Measurements from ENCODE around the gene VAMP2.

The VAMP2 gene

DNA sequence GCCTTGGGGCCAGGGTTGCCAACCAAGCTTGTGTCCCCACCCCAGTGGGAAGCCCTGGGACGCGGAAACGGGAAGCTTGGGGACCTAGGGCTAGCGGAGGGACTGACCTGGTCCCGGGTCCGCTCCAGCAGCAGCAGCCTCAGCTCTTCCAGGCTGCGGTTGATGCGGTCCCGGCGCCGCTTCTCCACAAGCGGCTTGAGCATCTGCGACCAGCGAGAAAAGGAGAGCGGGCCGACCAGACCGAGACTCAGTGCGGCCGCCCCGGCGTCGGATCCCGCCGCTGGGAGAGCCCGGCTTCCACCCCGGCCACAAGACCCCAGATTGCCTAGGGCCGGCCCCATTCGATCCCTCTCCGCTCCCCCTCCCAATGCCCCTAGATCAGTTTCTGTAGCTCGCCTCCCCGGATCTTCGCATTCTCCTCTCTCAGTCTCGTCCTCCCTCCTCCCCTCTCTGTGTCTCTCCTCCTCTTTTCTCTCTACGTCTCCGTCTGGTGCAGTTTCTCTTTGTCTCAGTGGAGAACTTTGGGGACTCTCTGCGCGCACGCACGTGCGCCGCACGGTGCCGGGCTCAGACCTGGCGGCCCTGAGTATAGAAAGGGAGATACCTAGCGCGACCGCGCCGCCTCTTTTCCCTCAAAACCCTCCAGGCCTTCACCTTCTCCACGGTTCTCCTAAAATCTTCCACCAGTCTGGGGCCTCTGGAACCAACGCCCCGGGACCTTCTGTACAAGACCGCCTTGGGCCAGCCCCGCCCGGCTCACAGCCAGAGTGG is 39.6 kb downstream of the VAMP2 start:
- ATAC-seq (no peak), DNase-seq (peak; percentile 48)

DNA sequence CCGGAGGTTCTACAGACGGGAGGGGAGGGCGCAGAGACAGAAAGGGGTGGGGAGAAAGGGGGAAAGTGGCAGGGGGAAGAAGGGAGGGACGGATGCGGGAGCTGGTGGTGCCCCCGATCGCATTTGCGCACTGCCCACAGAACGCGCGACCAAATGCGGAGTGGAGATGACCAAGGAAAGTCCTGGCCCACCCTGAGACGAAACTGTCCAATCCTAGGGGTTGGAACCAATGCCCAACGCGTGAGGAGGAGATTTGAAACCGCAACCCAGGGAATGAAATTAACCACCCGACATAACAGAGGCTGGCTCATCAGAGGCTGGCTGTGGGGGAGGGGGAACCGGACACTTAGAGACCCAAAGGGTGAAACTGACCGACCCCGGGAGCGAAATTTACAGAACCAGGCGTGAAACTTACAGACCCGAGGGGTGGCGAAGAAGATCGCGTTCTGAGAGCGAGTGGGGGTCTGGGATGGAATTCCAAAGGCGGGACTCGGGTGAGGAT is 40.3 kb downstream of the VAMP2 start:
- DNase-seq (peak; percentile 38), ATAC-seq (no peak)

DNA sequence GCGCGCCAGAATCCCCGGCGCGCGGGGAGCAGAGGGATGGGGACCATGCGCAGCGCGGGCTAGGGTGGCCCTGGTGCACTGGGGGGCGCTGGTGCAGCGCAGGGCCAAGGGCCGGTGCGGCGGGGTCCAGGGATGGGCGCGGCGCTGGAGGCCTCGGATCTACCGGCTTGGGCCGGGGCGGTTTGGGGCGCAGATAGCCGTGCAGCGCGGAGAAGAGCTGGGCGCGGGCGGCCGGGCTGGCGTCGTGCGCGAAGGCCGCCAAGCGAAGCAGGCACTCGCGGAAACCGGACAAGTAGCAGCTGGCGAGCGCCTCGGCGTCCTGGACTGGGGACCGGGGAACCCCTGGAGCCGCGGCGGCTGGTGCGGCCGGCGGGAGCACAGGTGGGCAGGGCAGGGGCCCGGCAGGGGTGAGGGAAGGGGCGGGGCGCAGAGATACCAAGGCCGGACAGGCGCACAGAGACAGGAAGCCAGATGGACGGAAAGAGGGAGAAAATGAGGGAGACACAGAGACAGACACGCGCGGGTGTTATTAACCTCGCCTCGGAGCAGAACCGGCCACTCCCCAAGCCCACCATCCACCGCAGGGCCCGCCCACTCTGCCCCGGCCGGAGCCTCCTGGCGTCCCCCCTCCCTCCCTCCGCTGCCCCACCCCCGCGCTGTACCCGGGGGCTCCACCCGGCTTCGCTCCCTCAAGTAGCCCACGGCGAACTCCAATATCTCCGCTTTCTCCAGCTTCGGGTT is 40.9 kb downstream of the VAMP2 start:
- DNase-seq (peak; percentile 81), ATAC-seq (peak; percentile 26)

- DNase-seq (no peak), ATAC-seq (no peak)
Measured at GRCh38 chr17:8121407-8121680, 41.4 kb downstream of the VAMP2 start.

GRCh38 chr17:8120520-8121406 is 42.0 kb downstream of the VAMP2 start:
- DNase-seq (peak; percentile 80), ATAC-seq (no peak)

DNA sequence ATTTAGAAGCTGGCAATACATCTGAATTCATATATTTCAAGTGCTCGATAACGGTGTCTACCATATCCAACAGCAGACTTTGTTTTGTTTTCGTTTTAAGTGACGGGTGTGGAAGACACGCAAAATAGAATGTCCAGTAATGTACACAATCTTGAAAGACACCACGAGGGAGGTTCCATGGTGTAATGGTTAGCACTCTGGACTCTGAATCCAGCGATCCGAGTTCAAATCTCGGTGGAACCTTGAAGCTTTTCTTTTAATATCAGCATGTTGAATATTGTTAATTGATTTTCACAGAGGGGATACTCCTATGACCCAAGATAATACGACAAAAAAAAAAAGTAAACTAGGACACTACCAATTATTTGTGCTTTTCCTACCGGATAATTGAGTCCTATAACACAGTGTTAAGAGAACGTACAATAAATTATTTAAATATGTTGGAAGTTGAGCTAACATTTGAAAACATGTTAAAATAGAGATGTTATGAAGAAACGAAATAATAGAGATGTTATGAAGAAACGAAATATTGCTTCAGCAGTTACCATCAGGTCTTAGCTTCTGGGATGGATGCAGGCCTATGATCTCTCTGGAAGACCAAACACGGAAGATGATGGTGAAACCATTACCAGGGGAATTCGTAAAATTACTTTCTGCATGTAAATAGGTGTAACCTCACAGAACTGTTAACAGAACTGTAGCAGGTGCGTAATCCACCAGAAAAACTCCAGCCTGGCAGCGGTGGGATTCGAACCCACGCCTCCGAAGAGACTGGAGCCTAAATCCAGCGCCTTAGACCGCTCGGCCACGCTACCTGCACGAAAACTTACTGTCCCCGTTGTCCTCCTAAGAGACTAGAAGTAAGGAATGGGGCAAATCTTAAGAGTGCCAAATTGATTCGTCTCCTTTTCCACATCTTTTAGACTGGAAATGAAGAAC is 42.9 kb downstream of the VAMP2 start:
- ATAC-seq (peak; percentile 68), DNase-seq (peak; percentile 91)

DNA sequence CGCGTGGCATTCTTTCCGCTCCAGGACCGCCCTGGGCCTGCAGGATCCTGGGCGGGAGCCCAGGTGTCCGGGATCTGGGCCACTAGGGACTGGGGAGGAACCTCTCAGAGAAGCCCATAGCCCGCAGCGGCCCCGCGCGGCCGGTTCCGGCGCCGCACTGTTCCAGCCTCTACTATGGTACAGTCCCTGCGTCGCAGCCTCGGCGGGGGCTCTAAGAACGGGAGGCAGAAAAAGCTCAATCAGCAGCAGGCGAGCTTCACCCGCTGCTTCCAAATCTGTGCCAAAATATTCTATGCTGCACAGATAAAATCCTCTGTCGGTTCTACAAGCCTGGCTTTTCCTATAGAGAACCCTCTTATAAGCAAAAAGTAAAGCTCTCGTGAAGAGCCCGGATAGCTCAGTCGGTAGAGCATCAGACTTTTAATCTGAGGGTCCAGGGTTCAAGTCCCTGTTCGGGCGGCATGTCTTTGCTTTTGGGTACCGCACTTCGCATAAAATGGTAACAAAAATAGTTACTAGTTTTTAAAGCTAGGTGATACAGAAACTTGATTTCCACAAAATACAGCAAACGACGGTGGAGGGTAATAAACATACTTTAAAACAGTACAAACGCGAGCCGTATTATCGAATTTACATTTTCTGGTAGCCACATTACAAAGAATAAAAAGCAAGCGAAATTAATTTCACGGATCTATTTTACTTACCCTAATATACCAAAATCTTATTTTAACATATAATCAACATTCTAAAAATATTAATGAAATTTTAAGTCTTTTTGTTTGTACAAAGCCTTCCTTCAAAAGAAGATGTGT is 43.8 kb downstream of the VAMP2 start:
- peak; percentile 57 for ATAC-seq
- DNase-seq = peak; percentile 92

- DNase-seq = no peak
- no peak for ATAC-seq
Measured at GRCh38 chr17:8117980-8118768, 44.6 kb downstream of the VAMP2 start, which contains the start of gene ALOXE3. ALOXE3 (minus strand) TSS chr17:8118514; CDS start chr17:8117990, 524 bp downstream.

DNA sequence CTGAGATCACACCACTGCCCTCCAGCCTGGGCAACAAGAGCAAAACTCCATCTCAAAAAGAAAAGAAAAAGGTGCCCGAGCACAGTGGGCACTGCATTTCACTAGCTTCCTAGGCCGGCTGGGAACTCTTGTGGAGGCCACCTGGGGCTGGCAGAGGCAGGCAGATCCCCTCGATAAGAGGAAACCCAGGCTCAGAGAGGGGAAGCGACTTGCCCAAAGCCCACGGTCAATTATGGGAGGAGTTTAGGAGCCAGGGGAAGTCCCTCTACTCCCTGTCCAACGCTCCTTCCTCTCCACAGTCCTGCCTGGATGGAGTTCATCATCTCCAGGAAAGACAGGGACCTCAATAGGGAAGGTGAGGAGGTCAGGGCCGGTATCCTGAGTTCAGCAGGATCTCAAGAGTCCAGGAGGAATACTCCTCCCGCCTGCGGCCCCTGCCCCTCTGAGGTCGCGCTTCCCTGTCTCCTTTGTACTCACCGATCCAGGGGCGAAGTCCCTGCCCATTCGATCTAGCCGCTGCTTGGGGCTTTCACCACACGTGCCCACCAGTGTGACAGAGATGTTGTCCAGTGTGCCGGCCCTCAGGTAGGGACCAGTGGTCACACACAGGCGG is 45.3 kb downstream of the VAMP2 start:
- no peak for DNase-seq
- ATAC-seq = no peak

GRCh38 chr17:8116776-8117175 is 46.0 kb downstream of the VAMP2 start:
- no peak for ATAC-seq
- no peak for DNase-seq

DNA sequence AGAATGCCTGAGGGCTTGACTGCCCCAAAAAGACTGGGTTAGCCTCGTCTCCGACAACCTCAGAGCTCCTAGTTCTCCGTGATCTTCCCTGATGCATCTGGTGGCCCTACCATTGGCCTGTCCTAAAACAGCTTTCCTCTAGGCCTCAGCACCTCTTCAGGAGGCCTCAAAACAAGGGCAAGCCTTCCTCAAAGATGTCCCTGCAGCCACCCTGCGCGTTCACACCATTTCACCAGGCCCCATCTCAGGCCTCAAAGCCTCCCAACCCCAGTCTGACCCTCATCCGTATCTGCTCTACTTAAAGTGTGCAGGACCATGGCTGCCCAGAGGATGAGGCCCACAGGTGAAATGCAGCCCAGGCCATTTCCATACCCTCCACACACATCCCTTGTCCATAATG is 51.8 kb downstream of the VAMP2 start:
- no peak for DNase-seq
- no peak for ATAC-seq

DNA sequence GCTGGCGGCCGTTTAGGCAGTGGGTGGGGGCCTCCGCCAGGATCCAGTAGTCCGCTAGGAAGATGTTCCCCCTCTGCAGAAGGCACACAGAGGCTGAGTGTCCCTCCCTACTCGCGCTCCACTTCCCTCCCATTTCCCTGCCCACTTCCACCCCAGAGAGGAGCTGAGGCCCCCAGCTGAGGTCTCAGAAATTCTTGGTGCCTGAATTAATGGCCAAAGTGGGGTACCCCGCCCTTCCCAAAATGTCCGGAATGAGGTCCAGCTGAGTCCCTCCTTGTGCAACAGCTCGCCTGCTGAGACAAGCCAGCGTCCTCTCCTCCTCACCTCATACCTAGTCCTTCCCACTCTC is 52.3 kb downstream of the VAMP2 start:
- ATAC-seq (no peak), DNase-seq (no peak)

DNA sequence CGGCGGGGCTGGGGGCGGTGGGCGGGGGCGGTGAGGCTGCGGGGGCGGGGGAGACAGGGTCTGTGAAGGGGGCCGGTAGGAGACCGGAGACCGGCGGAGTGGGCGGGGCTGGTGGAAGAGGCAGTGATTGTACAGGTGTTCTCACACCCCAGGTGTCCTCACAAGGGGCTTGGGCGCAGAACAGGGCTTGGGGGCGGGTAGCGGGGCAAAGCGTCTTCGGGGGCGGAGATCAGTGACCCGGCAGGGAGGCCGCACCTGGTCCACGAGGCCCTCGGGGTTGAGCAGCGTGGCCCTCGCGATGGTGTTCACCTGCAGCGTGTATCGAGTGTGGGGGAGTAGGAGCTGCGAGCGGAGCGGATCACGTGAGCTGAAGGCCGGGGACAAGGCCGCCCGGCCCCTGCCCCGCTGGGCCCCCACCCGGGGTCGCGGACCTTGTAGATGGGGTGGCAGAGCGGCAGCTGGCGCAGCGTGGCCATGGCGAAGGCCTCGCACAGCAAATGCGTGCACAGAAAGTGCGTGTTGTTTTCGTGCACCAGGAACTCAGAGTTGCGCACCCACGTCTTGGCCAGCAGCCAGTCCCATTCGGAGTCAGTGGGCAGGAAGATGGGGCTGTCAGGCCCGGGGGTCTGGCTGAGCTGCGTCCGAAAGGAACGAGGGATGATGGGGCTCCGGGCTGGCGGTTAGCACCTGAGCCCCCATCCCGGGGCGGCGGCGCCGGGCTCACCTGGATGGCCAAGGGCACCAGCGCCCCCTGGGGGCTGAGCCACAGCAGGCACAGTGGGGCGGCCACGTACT is 52.9 kb downstream of the VAMP2 start:
- DNase-seq (peak; percentile 86), ATAC-seq (peak; percentile 87)
